ENCODE measurements around the gene IPCEF1. TPM values are rescaled to one million over a fixed set of nuclear protein-coding genes. Genes with fewer than 3 reads are reported as not detected.

Gene IPCEF1
- total and polyA plus RNA-seq, 4 donors = 0.46 to 2.8 (median 1.3) TPM

DNA sequence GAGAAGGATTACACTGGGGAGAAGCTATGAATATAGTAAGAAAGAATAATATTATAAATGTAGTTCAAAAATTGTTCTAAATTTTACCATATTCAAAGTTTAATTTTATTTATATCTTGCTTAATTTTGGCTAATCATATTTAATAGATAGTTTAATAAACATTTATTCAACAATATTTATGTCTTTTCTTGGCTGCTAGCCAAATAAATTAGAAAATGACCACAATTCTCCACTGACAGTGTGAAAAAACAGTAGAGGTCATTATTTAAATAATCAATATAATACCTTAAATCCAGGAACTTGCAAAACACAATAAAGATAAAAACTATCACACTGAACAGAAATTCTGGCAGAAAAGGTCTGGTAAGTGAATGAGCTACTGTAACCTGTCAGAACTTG lies 145.9 kb downstream of the IPCEF1 start:
- Histone ChIP-seq H3K9ac (ENCODE audit: low read depth in 1 of 2, low read length in 2 of 2) (no peak overlapping the region), H3K27me3 (ENCODE audit: control insufficient read depth in 4 of 4, insufficient read depth in 4 of 4, low read length in 3 of 4) (peaks cover 0 to 2% (median 0%) of the 10 kb centered on the region in 4 donors), H3K9me3 (ENCODE audit: control insufficient read depth in 4 of 4, low read length in 3 of 4) (no peaks in the 10 kb centered on the region), H3K4me1 (ENCODE audit: control insufficient read depth in 4 of 4, insufficient read depth in 4 of 4, low read length in 3 of 4) (no peaks in the 10 kb centered on the region), H3K4me3 (ENCODE audit: low read depth in 1 of 3, low read length in 3 of 3) (no peak overlapping the region), H3K27ac (ENCODE audit: low read depth in 1 of 2, low read length in 2 of 2) (no peak overlapping the region), H3K36me3 (ENCODE audit: control insufficient read depth in 4 of 4, insufficient read depth in 3 of 4, low read depth in 1 of 4, low read length in 3 of 4) (no peaks in the 10 kb centered on the region)
- TF ChIP-seq YY1 (IDR thresholded peaks at IDR 0.05) = no peak
- TF ChIP-seq HNF4G (IDR thresholded peaks at IDR 0.05) = no peak
- no peak for TF ChIP-seq JUND (IDR thresholded peaks at IDR 0.05)
- TF ChIP-seq, protein P1, sequence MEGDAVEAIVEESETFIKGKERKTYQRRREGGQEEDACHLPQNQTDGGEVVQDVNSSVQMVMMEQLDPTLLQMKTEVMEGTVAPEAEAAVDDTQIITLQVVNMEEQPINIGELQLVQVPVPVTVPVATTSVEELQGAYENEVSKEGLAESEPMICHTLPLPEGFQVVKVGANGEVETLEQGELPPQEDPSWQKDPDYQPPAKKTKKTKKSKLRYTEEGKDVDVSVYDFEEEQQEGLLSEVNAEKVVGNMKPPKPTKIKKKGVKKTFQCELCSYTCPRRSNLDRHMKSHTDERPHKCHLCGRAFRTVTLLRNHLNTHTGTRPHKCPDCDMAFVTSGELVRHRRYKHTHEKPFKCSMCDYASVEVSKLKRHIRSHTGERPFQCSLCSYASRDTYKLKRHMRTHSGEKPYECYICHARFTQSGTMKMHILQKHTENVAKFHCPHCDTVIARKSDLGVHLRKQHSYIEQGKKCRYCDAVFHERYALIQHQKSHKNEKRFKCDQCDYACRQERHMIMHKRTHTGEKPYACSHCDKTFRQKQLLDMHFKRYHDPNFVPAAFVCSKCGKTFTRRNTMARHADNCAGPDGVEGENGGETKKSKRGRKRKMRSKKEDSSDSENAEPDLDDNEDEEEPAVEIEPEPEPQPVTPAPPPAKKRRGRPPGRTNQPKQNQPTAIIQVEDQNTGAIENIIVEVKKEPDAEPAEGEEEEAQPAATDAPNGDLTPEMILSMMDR (IDR thresholded peaks at IDR 0.05; ENCODE audit: low read depth, low read length, missing input control) = no peak
- no peak for TF ChIP-seq SP1 (IDR thresholded peaks at IDR 0.05)
- TF ChIP-seq NR2F2 (IDR thresholded peaks at IDR 0.05) = no peak
- TF ChIP-seq ZBTB33 (IDR thresholded peaks at IDR 0.05) = no peak
- TF ChIP-seq REST (IDR thresholded peaks at IDR 0.05) = no peak
- no peak for DNase-seq (ENCODE audit: low spot score)

- H3K27ac ChIP-seq (ENCODE audit: low read depth in 1 of 2, low read length in 2 of 2) = no peak overlapping the region
- no peaks in the 10 kb centered on the region for H3K9me3 ChIP-seq (ENCODE audit: control insufficient read depth in 4 of 4, low read length in 3 of 4)
- H3K9ac ChIP-seq (ENCODE audit: low read depth in 1 of 2, low read length in 2 of 2) = no peak overlapping the region
- no peak for TF ChIP-seq EGR1 (IDR thresholded peaks at IDR 0.05; ENCODE audit: low read depth in 2 of 2)
- TF ChIP-seq RAD21 (IDR thresholded peaks at IDR 0.05) = no peak
- no peak for TF ChIP-seq JUND (IDR thresholded peaks at IDR 0.05)
- no peak for TF ChIP-seq YY1 (IDR thresholded peaks at IDR 0.05)
- no peak for TF ChIP-seq ZBTB33 (IDR thresholded peaks at IDR 0.05)
- no peak for TF ChIP-seq HNF4G (IDR thresholded peaks at IDR 0.05)
- TF ChIP-seq TAF1 (conservative IDR thresholded peaks at IDR 0.05) = no peak
- TF ChIP-seq, protein P1 (IDR thresholded peaks at IDR 0.05; ENCODE audit: low read depth, low read length, missing input control) = no peak
- no peak for TF ChIP-seq NR2F2 (IDR thresholded peaks at IDR 0.05)
- no peak for TF ChIP-seq GABPA (IDR thresholded peaks at IDR 0.05 in 1 of 2, conservative IDR thresholded peaks at IDR 0.05 in 1 of 2)
- TF ChIP-seq FOXA1 (IDR thresholded peaks at IDR 0.05) = no peak
- peaks cover 0 to 2% (median 0%) of the 10 kb centered on the region in 4 donors for H3K27me3 ChIP-seq (ENCODE audit: control insufficient read depth in 4 of 4, insufficient read depth in 4 of 4, low read length in 3 of 4)
- 78% methylated on average over 3 of the region's 3 CpGs for WGBS
- no peak overlapping the region for H3K4me3 ChIP-seq (ENCODE audit: low read depth in 1 of 3, low read length in 3 of 3)
- H3K36me3 ChIP-seq (ENCODE audit: control insufficient read depth in 4 of 4, insufficient read depth in 3 of 4, low read depth in 1 of 4, low read length in 3 of 4) = no peaks in the 10 kb centered on the region
- no peaks in the 10 kb centered on the region for H3K4me1 ChIP-seq (ENCODE audit: control insufficient read depth in 4 of 4, insufficient read depth in 4 of 4, low read length in 3 of 4)
- no peak for DNase-seq (ENCODE audit: low spot score)
Observed at GRCh38 chr6:154209555-154209954, 147.0 kb downstream of the IPCEF1 start.

All from liver (tissue), 9 donors.